Stimulated activated CD8-positive, alpha-beta memory T cell treated with anti-CD3 and anti-CD28 coated beads, Interleukin-4, amount 100 ng/mL, for 24 hours (primary cell): ENCODE measurements around the gene PFDN6.
A peak's percentile ranks its signal among the peaks of the same experiment; 100 is the strongest.
"Not testable (repeated sequence)": the region's sequence is repeated elsewhere in the genome, so short reads cannot be mapped to it uniquely, and the experiment has no call there.

Experiments
- DNase-seq: peaks from one replicate; pipeline ENCODE4 v3.0.0-alpha.2; 2020; ENCODE audit warnings: low read depth

PFDN6 gene

GRCh38 chr6:33288921-33289783 lies at the start of gene PFDN6, which contains the start of gene WDR46:
PFDN6 (plus strand) TSS chr6:33289601; CDS start chr6:33289857, 256 bp downstream.
WDR46 (minus strand) TSS chr6:33289239; CDS start chr6:33289170, 69 bp downstream.
- peak; percentile 71 for DNase-seq

DNA sequence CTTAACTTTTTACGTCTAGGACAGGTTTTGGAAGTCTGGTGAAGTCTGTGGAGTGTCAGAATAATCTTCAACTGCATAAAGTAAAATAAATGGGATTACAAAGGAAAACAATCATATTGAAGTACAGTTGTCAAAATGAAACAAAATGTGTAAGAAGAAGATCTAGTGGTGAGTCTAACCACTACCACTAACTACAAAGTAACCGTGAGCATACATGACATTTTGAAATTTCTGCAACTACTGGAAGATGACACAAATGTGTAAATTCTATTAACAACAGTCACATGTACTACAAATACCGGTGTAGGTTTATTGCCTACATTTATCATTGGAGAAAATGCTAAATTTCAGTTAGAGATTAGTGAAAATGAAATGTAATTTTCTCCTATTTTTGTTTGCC lies 47.4 kb upstream of the PFDN6 start:
- DNase-seq, result no peak

DNA sequence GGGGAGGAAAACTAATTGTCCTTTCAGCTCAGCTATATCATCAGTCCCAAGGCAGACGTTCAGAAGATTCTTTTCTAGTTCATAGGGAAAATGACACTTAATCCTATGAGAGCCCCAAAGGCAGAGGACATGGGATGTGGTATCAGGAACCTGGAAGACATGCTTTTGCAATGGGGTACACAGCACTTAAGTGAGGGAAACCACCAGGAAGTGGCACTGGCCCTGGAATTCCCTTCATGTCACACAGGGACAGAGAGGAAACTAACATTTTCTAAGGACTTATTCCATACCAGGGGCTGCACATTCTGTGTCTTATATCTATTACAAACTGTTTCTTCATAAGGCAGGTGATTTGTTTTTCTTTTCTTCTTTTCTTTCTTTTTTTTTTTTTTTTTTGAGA lies 45.9 kb upstream of the PFDN6 start:
- no peak for DNase-seq

- DNase-seq, result peak; percentile 86
Observed at GRCh38 chr6:33247977-33248642, 41.3 kb upstream of the PFDN6 start.

DNA sequence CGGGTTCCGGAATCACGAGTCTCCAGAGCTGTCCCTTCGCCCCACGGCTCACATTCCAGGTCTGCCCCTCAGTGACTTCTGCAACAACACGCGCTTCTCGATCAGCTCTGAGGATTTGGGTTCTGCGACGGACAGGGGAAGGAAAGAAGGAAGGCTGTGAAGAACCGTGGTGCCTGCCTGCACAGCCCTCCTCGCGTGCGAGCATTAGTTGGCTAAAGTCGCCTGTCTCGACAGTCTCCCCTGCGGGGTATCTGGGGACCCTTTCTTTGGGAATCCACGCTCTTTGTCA lies 40.8 kb upstream of the PFDN6 start:
- no peak for DNase-seq

GRCh38 chr6:33248932-33249731 lies 40.3 kb upstream of the PFDN6 start:
- peak; percentile 93 for DNase-seq

- DNase-seq, result no peak
Observed at GRCh38 chr6:33249732-33250630, 39.4 kb upstream of the PFDN6 start.

DNA sequence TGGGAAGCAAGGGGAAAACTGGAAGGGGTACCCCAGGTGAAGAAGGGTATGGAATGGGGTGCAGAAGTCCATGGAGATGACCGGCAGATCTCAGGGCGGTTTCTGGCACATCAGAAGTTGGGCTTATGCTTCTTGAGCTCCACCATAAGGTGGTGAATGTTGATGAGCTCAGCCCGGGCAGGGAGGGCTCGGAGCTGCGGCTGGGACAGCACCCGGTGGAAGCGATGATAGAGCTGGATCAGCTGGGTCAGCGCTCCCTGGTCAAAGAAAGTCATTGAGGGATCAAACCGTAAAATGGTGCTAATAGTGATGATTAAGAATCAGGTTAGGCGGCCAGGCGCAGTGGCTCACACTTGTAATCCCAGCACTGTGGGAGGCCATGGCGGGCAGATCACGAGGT lies 38.7 kb upstream of the PFDN6 start:
- DNase-seq, result no peak

DNA sequence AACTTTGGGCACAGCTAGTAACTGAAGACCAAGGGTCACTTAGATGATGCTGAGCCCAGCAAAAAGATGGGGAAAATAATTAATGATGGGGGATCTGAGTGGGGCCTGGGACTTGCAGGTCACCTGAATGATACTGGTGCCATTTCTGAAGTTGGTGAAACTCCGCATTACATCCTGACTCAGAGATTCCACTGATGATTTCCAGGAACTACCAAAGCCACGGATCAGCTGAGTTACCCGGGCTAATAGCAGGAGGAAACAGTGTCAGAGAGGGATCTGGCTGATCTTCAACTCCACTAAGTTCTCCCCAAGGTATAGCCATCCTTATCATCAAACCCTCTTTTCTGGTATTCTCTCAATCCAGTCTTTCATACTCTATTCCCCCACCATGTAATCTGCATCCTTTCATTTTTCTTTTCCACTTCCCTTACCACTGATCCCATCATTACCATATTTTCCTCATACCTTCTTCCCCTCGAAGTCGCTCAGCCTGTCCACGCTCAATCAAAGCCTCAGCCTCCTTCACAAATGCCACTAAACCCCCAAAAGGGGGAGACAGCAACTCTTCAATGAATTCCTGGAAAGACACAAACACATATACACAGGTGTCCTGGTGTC lies 37.9 kb upstream of the PFDN6 start:
- no peak for DNase-seq

DNA sequence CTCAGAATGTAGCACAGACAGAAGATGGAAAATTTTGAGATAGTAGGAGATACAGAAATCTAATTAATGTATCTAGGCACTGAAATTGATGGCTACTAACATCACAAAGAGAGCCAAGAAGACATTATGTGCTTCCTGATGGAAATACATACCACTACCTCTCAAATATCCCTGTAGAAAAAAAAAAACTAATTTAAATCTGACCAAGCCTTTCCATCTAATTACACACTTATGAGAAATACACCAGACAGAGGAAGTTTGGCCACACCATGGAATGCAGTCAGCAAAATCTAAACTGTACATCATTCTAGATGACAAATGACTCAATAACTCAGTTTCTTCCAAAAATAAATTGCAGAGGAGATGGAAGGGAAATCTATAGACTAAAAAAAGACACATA lies 36.6 kb upstream of the PFDN6 start:
- no peak for DNase-seq

DNA sequence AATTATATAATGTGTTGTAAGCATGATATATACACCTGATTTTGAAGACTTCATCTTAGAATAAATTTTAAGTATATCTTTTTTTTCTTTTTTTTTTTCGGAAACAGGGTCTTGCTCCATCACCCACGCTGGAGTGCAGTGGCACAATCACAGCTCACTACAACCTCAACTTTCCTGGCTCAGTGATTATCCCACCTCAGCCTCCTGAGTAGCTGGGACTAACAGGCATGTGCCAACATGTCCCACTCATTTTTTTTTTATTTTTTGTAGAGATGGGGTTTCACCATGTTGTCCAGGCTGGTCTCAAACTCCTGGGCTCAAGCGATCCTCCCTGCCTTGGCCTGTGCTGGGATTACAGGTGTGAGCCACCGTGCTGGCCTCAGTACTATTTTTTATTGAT lies 34.8 kb upstream of the PFDN6 start:
- no peak for DNase-seq

DNA sequence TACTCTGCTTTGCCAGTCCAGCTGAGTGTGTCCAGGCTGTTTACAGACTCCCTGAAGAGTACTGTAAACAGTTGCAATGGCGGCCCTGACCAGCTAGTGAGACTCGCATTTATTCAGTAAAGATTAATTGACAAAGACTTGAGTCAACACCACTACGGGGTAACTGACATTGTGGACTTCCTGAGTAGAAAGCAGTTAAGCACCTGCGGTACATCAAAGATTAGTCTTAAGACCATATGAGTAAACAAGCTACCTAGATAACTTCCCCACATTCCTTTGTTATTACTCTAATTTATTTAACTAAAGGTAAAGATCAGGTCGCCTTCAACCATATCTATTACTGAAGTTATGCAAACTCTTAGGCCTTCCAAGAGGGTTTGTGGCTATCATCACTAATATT lies 30.4 kb upstream of the PFDN6 start:
- no peak for DNase-seq

- not testable (repeated sequence) for DNase-seq
Observed at GRCh38 chr6:33262490-33262889, 26.9 kb upstream of the PFDN6 start.

GRCh38 chr6:33264015-33264414 lies 25.4 kb upstream of the PFDN6 start:
- no peak for DNase-seq

DNA sequence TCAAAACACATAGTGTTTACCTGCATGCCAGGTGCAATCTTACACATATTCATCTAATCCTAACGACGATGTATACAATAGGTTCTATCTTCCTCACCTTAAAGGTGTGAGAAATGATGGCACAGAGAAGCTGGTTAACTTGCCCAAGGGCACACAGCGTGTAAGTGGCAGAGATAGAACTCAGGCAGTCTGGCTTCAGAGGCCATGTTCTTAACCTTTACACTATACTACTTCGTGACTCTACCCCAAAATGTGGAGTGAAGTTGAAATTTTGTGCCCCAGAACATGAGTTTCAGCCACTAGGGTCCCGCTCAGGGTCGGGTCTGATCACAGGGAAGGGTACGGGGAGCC lies 18.3 kb upstream of the PFDN6 start:
- no peak for DNase-seq

- peak; percentile 77 for DNase-seq
Observed at GRCh38 chr6:33271468-33272274, 17.7 kb upstream of the PFDN6 start, which contains the start of the genes RPS18 and VPS52. RPS18 (plus strand) TSS chr6:33272075; CDS start chr6:33272120, 45 bp downstream. VPS52 (minus strand) TSS chr6:33271876; CDS start chr6:33271675, 201 bp downstream.

- DNase-seq, result no peak
Observed at GRCh38 chr6:33272275-33273128, 16.9 kb upstream of the PFDN6 start.

- no peak for DNase-seq
Observed at GRCh38 chr6:33273129-33273923, 16.1 kb upstream of the PFDN6 start.
